HepG2 (cell line): ENCODE results near the gene CLASP2. TPM values are rescaled to one million over a fixed set of nuclear protein-coding genes. Genes with fewer than 3 reads are reported as not detected.

Experiments
- ATAC-seq: fragments of 200-7000 bp; cut with Tn5 transposase; 3 replicates; pipeline ENCODE4 v1.9.1; 2020; ENCODE audit warnings: mild to moderate bottlenecking, moderate library complexity
- BruUV-seq: library from RNA; stranded (reverse); fragments of 400-500 nt; replicated peaks from 2 replicates; lab custom pipeline; 2021; lab: Mats Ljungman, UMichigan
- CTCF ChIA-PET: fragments of 300-600 bp; formaldehyde crosslinking; extraction: SDS; loops from one replicate; lab custom pipeline; 2021; ENCODE audit warnings: low total read pairs, inconsistent platforms, low intra/inter-chr PET ratio; lab: Yijun Ruan, JAX
- POLR2A ChIA-PET: fragments of 350-600 bp; sonication (Branson Sonifier 250); formaldehyde crosslinking; loops from one replicate; lab custom pipeline; 2020; ENCODE audit warnings: antibody characterized with exemption, inconsistent platforms; lab: Yijun Ruan, JAX
- DNase-seq: peaks from one replicate; pipeline ENCODE4 v3.0.0-alpha.2; 2015; ENCODE audit warnings: low spot score
- FAIRE-seq: peaks from 3 replicates; lab custom pipeline; 2011; peaks lifted over from hg19 to GRCh38; lab: Jason Lieb, UNC
- H2AFZ ChIP-seq: one replicate; pipeline ENCODE4 v1.6.1; 2011; ENCODE audit warnings: low read length, inconsistent platforms
- H3K27ac ChIP-seq: fragments of 300-600 bp; 3 replicates; pipeline ENCODE4 v1.8.0; 2011; ENCODE audit warnings: mixed run types, mild to moderate bottlenecking, mixed read lengths, low read length, inconsistent platforms; ENCODE audit not compliant: insufficient read depth; ENCODE audit errors: extremely low read length
- H3K27me3 ChIP-seq, 2 experiments: fragments of 200-600 bp in 1 of 2; 2 replicates in 1 of 2; 3 replicates in 1 of 2; pipeline versions ENCODE4 v1.6.0 to v1.8.0; 2011; ENCODE audit warnings: low read length in 2 of 2, mild to moderate bottlenecking in 2 of 2, moderate library complexity in 2 of 2, inconsistent platforms in 1 of 2; ENCODE audit not compliant: insufficient read depth in 2 of 2, control insufficient read depth in 1 of 2
- H3K36me3 ChIP-seq, 2 experiments: fragments of 200-600 bp in 1 of 2; replicated peaks in 1 of 2; 2 replicates in 1 of 2; 3 replicates in 1 of 2; pipeline versions ENCODE4 v1.5.1 to v1.8.0; 2011; ENCODE audit warnings: low read length in 2 of 2, inconsistent platforms in 1 of 2; ENCODE audit not compliant: insufficient read depth in 2 of 2, control insufficient read depth in 1 of 2
- H3K4me1 ChIP-seq: 2 replicates; pipeline ENCODE4 v1.5.1; 2012; ENCODE audit warnings: low read length, inconsistent platforms; ENCODE audit not compliant: insufficient read depth
- H3K4me2 ChIP-seq: 2 replicates; pipeline ENCODE4 v1.6.0; 2011; ENCODE audit warnings: low read depth, low read length, inconsistent platforms
- H3K4me3 ChIP-seq, 3 experiments: fragments of 200-600 bp in 1 of 3; sonication (generic), shearing (Covaris generic) in 1 of 3; replicated peaks in 1 of 3; 2 replicates each; pipeline ENCODE4 v1.5.1; 2011 to 2016; ENCODE audit warnings: low read length in 3 of 3, inconsistent platforms in 2 of 3, low read depth in 2 of 3, mild to moderate bottlenecking in 2 of 3, control low read depth in 1 of 3, mixed read lengths in 1 of 3; ENCODE audit not compliant: insufficient read depth in 1 of 3
- H3K79me2 ChIP-seq: one replicate; pipeline ENCODE4 v1.6.1; 2011; ENCODE audit warnings: low read length, inconsistent platforms; ENCODE audit not compliant: insufficient read depth
- H3K9ac ChIP-seq: 2 replicates; pipeline ENCODE4 v1.6.0; 2011; ENCODE audit warnings: mild to moderate bottlenecking, low read depth, low read length, inconsistent platforms; ENCODE audit not compliant: insufficient read depth
- H3K9me3 ChIP-seq: 2 replicates; pipeline ENCODE4 v1.5.1; 2012; ENCODE audit warnings: mild to moderate bottlenecking, low read length
- H4K20me1 ChIP-seq: 2 replicates; pipeline ENCODE4 v1.6.0; 2011; ENCODE audit warnings: inconsistent platforms, mild to moderate bottlenecking, low read length, moderate library complexity; ENCODE audit not compliant: insufficient read depth
- CHD4 ChIP-seq: fragments of 200-600 bp; sonication (generic); IDR thresholded peaks from 2 replicates; pipeline ENCODE4 v1.7.0; 2017; ENCODE audit warnings: mild to moderate bottlenecking, low read length, borderline replicate concordance
- GPN1 ChIP-seq: sonication (generic); formaldehyde crosslinking; IDR thresholded peaks from 2 replicates; pipeline ENCODE4 v1.5.1; 2020; ENCODE audit warnings: missing genetic modification reagents, borderline replicate concordance
- HDAC6 ChIP-seq: fragments of 200-600 bp; sonication (generic); IDR thresholded peaks from 2 replicates; pipeline ENCODE4 v1.7.0; 2017; ENCODE audit warnings: mild to moderate bottlenecking, antibody characterized with exemption, low read length, low read depth
- IKZF1 ChIP-seq: fragments of 450-650 bp; IDR thresholded peaks from 2 replicates; pipeline ENCODE4 v1.7.1; 2016
- KDM3A ChIP-seq: IDR thresholded peaks from 2 replicates; pipeline ENCODE4 v1.6.1; 2018; ENCODE audit warnings: low read depth, missing compliant biosample characterization
- ZNF121 ChIP-seq: sonication (generic); formaldehyde crosslinking; IDR thresholded peaks from 2 replicates; pipeline ENCODE4 v1.5.0; 2020; ENCODE audit warnings: mild to moderate bottlenecking, missing genetic modification reagents
- ZNF207 ChIP-seq: fragments of 450-650 bp; IDR thresholded peaks from 2 replicates; pipeline ENCODE4 v1.6.1; 2016; ENCODE audit warnings: antibody characterized with exemption, borderline replicate concordance
- ZNF224 ChIP-seq: sonication (generic); formaldehyde crosslinking; IDR thresholded peaks from 2 replicates; pipeline ENCODE4 v1.5.0; 2020; ENCODE audit warnings: mild to moderate bottlenecking, missing genetic modification reagents
- ZNF605 ChIP-seq: sonication (generic); formaldehyde crosslinking; IDR thresholded peaks from 2 replicates; pipeline ENCODE4 v1.8.0; 2022; ENCODE audit warnings: mild to moderate bottlenecking, missing genetic modification reagents
- ZSCAN22 ChIP-seq: sonication (generic); formaldehyde crosslinking; IDR thresholded peaks from 2 replicates; pipeline ENCODE4 v1.4.0; 2020; ENCODE audit warnings: mild to moderate bottlenecking, missing genetic modification reagents
- WGBS: methylation state at CpG from one replicate; pipeline ENCODE4 v1.1.6; 2017; ENCODE audit warnings: low lambda C conversion rate; 5-methylcytosine and 5-hydroxymethylcytosine counted together
- in situ Hi-C: cut with HindIII; loops from 2 replicates; pipeline ENCODE4 v1.10.0; 2017; ENCODE audit warnings: low pct_unique_long_range_greater_than_20kb; ENCODE audit not compliant: extremely low pct_ligation_motif_present
- intact Hi-C: fragments of 100-400 bp; cut with micrococcal nuclease; formaldehyde crosslinking; loops from one replicate; pipeline ENCODE4 v1.10.0; 2022; ENCODE audit not compliant: unreplicated experiment
- polyA plus RNA-seq, 8 experiments: library from polyadenylated mRNA; depleted of rRNA in 3 of 8; stranded (reverse) in 7 of 8; unstranded in 1 of 8; fragments of >200 nt; fragmentation: Illumina TruSeq in 4 of 8; extraction: Trizol in 4 of 8; gene quantifications; 2 replicates each; pipeline versions ENCODE4 v1.2.1 to v1.2.3, GENCODE V29; 2011 to 2016; ENCODE audit warnings: low read depth in 4 of 8, missing spikeins in 1 of 8, mixed read lengths in 1 of 8; ENCODE audit not compliant: insufficient read depth in 1 of 8
- total RNA-seq, 5 experiments: library from RNA; depleted of rRNA; stranded (reverse); fragments of >200 nt; fragmentation: Illumina TruSeq; extraction: Trizol; gene quantifications; 2 replicates each; pipeline ENCODE4 v1.2.3, GENCODE V29; 2016; ENCODE audit warnings: low read depth in 1 of 5
- TF ChIP-seq, protein P1 (sequence below): sonication (generic); formaldehyde crosslinking; IDR thresholded peaks from 2 replicates; pipeline ENCODE4 v1.4.0; 2020; ENCODE audit warnings: mild to moderate bottlenecking, missing genetic modification reagents
- TF ChIP-seq, protein P2 (sequence below): sonication (generic); formaldehyde crosslinking; IDR thresholded peaks from 2 replicates; pipeline ENCODE4 v1.5.0; 2020; ENCODE audit warnings: missing genetic modification reagents
- TF ChIP-seq, protein P3 (sequence below): sonication (generic); formaldehyde crosslinking; IDR thresholded peaks from 2 replicates; pipeline ENCODE4 v1.4.0; 2020; ENCODE audit warnings: low read depth, mild to moderate bottlenecking, missing genetic modification reagents

CLASP2 gene
- total and polyA plus RNA-seq, 2 of the 13 experiments (the other 11 are each of a cell fraction or from before 2014, with no cell fraction given): 15.7 to 34.8 TPM

DNA sequence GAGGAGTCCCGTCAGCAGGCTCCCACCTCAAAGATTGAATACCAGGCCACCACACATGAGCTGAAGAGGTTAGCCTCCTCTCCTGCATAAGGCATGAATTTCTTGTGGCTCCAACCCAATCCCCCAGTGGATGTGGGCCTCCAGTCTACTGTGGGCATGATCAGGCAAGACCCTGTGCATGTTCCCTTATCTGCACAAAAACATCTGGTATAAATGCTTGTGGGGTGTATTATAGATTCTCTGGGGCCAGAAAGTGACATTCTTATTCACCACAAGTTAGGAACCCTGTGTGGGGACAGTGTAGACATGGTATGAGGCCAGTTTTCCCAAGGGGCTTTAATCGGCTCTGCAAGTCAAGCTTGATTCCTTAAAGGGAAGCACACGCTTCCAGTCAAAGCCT lies 259.6 kb downstream of the CLASP2 start (continued):
- TF ChIP-seq, protein P1, sequence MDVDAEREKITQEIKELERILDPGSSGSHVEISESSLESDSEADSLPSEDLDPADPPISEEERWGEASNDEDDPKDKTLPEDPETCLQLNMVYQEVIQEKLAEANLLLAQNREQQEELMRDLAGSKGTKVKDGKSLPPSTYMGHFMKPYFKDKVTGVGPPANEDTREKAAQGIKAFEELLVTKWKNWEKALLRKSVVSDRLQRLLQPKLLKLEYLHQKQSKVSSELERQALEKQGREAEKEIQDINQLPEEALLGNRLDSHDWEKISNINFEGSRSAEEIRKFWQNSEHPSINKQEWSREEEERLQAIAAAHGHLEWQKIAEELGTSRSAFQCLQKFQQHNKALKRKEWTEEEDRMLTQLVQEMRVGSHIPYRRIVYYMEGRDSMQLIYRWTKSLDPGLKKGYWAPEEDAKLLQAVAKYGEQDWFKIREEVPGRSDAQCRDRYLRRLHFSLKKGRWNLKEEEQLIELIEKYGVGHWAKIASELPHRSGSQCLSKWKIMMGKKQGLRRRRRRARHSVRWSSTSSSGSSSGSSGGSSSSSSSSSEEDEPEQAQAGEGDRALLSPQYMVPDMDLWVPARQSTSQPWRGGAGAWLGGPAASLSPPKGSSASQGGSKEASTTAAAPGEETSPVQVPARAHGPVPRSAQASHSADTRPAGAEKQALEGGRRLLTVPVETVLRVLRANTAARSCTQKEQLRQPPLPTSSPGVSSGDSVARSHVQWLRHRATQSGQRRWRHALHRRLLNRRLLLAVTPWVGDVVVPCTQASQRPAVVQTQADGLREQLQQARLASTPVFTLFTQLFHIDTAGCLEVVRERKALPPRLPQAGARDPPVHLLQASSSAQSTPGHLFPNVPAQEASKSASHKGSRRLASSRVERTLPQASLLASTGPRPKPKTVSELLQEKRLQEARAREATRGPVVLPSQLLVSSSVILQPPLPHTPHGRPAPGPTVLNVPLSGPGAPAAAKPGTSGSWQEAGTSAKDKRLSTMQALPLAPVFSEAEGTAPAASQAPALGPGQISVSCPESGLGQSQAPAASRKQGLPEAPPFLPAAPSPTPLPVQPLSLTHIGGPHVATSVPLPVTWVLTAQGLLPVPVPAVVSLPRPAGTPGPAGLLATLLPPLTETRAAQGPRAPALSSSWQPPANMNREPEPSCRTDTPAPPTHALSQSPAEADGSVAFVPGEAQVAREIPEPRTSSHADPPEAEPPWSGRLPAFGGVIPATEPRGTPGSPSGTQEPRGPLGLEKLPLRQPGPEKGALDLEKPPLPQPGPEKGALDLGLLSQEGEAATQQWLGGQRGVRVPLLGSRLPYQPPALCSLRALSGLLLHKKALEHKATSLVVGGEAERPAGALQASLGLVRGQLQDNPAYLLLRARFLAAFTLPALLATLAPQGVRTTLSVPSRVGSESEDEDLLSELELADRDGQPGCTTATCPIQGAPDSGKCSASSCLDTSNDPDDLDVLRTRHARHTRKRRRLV: no peak
- TF ChIP-seq ZNF207: no peak
- TF ChIP-seq, protein P2, sequence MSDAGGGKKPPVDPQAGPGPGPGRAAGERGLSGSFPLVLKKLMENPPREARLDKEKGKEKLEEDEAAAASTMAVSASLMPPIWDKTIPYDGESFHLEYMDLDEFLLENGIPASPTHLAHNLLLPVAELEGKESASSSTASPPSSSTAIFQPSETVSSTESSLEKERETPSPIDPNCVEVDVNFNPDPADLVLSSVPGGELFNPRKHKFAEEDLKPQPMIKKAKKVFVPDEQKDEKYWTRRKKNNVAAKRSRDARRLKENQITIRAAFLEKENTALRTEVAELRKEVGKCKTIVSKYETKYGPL (CRISPR knock-in tag): no peak
- TF ChIP-seq HDAC6: no peak
- TF ChIP-seq KDM3A (CRISPR knock-in tag): no peak
- no peak for TF ChIP-seq ZNF224

DNA sequence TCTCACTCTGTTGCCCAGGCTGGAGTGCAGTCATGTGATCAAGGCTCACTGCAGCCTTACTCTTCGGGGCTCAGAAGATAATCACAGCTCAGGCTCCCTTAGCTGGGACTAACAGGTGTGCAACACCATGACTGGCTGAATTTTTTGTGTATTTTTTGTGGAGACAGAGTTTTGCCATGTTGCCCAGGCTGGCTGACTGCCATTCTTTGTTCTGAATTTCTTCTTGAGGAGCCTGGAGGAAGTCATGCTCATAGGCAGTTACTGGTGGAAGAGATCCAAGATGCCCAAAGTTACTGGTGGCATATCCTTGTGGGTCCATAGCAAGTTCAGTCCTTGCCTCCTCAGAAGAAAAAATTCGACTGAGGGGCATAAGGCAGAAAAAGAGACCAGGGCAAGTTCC lies 261.3 kb downstream of the CLASP2 start:
- no peak for FAIRE-seq
- DNase-seq: no peak
- POLR2A ChIA-PET: no interaction called here
- CTCF ChIA-PET: no interaction called here
- Histone ChIP-seq H3K4me1 (no peaks in the 10 kb centered on the region), H3K27me3 (no peaks in the 10 kb centered on the region), H3K36me3 (no peaks in the 10 kb centered on the region), H3K4me2 (no peak overlapping the region), H3K79me2 (no peaks in the 10 kb centered on the region), H4K20me1 (no peaks in the 10 kb centered on the region), H3K9me3 (no peaks in the 10 kb centered on the region), H2AFZ (no peak overlapping the region), H3K9ac (no peak overlapping the region), H3K27ac (no peak overlapping the region), H3K4me3 (no peak overlapping the region)
- no TSS peak for BruUV-seq
- ATAC-seq: no peak
- TF ChIP-seq CHD4: no peak
- TF ChIP-seq GPN1 (CRISPR knock-in tag): no peak
- TF ChIP-seq IKZF1: no peak
- TF ChIP-seq ZNF121 (CRISPR knock-in tag): 0 out of 2 replicates have a peak, but pooled peaks have one; percentile 9
- TF ChIP-seq, protein P3, sequence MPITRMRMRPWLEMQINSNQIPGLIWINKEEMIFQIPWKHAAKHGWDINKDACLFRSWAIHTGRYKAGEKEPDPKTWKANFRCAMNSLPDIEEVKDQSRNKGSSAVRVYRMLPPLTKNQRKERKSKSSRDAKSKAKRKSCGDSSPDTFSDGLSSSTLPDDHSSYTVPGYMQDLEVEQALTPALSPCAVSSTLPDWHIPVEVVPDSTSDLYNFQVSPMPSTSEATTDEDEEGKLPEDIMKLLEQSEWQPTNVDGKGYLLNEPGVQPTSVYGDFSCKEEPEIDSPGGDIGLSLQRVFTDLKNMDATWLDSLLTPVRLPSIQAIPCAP: no peak
- no peak for TF ChIP-seq ZSCAN22
- no peak for TF ChIP-seq ZNF605
- WGBS: 18% methylated on average over 2 of the region's 2 CpGs
- in situ Hi-C loops: no loop called here
- intact Hi-C loops: no loop called here
